ENCODE measurements around the gene ARRDC5. TPM values are rescaled to one million over a fixed set of nuclear protein-coding genes. Genes with fewer than 3 reads are reported as not detected.

ARRDC5 gene
- total and polyA plus RNA-seq, 2 of the 13 experiments (the other 11 are each of a cell fraction or from before 2014, with no cell fraction given), result not detected

DNA sequence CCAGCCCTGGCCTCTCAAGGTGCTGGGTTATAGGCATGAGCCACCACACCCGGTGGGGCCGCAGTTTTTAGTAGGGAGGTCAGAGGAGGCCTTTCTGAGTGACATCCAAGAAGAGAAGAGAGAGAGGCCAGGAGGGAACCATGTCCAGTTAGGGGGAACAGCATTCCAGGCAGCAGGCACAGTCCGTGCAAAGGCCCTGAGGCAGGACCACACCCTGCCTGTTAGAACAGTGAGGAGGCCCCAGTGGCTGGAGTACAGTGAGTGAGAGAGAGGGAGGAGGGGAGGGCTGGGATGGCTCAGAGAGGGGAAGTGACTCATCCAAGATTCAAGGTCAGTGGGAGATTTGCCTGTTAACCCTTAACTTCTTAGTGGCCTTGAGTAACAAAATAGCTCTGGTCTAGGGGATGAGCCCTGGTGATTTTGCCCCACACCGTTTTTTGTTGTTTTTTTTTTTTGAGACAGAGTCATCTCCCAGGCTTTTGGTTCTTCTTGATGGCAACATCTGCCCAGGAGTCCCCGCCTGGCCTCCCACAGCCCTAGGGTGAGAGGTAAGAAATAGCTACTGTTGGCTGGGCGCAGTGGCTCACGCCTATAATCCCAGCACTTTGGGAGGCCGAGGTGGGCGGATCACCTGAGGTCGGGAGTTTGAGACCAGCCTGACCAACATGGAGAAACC lies 32.5 kb downstream of the ARRDC5 start (continued):
- peak; percentile 39 for TF ChIP-seq KDM3A (CRISPR knock-in tag; IDR thresholded peaks at IDR 0.05; ENCODE audit: low read depth)
- TF ChIP-seq, protein P1, sequence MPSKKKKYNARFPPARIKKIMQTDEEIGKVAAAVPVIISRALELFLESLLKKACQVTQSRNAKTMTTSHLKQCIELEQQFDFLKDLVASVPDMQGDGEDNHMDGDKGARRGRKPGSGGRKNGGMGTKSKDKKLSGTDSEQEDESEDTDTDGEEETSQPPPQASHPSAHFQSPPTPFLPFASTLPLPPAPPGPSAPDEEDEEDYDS (CRISPR knock-in tag; IDR thresholded peaks at IDR 0.05), result peak; percentile 23; the same call in 1 of the 2 replicates
- TF ChIP-seq, protein P2, sequence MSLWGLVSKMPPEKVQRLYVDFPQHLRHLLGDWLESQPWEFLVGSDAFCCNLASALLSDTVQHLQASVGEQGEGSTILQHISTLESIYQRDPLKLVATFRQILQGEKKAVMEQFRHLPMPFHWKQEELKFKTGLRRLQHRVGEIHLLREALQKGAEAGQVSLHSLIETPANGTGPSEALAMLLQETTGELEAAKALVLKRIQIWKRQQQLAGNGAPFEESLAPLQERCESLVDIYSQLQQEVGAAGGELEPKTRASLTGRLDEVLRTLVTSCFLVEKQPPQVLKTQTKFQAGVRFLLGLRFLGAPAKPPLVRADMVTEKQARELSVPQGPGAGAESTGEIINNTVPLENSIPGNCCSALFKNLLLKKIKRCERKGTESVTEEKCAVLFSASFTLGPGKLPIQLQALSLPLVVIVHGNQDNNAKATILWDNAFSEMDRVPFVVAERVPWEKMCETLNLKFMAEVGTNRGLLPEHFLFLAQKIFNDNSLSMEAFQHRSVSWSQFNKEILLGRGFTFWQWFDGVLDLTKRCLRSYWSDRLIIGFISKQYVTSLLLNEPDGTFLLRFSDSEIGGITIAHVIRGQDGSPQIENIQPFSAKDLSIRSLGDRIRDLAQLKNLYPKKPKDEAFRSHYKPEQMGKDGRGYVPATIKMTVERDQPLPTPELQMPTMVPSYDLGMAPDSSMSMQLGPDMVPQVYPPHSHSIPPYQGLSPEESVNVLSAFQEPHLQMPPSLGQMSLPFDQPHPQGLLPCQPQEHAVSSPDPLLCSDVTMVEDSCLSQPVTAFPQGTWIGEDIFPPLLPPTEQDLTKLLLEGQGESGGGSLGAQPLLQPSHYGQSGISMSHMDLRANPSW (CRISPR knock-in tag; IDR thresholded peaks at IDR 0.05; ENCODE audit: borderline replicate concordance), result no peak
- TF ChIP-seq BORCS8-MEF2B (CRISPR knock-in tag; IDR thresholded peaks at IDR 0.05), result no peak
- no peak; the same call in 1 of the 2 replicates for TF ChIP-seq HES4 (CRISPR knock-in tag; IDR thresholded peaks at IDR 0.05; ENCODE audit: borderline replicate concordance)
- TF ChIP-seq ZNF33A (CRISPR knock-in tag; IDR thresholded peaks at IDR 0.05; ENCODE audit: borderline replicate concordance), result no peak
- TF ChIP-seq SP140L (CRISPR knock-in tag; IDR thresholded peaks at IDR 0.05; ENCODE audit: borderline replicate concordance), result no peak
- TF ChIP-seq ZNF292 (CRISPR knock-in tag; IDR thresholded peaks at IDR 0.05; ENCODE audit: borderline replicate concordance, low read depth), result peak; percentile 91
- no peak for TF ChIP-seq MEIS2 (CRISPR knock-in tag; IDR thresholded peaks at IDR 0.05)
- TF ChIP-seq, protein P3, sequence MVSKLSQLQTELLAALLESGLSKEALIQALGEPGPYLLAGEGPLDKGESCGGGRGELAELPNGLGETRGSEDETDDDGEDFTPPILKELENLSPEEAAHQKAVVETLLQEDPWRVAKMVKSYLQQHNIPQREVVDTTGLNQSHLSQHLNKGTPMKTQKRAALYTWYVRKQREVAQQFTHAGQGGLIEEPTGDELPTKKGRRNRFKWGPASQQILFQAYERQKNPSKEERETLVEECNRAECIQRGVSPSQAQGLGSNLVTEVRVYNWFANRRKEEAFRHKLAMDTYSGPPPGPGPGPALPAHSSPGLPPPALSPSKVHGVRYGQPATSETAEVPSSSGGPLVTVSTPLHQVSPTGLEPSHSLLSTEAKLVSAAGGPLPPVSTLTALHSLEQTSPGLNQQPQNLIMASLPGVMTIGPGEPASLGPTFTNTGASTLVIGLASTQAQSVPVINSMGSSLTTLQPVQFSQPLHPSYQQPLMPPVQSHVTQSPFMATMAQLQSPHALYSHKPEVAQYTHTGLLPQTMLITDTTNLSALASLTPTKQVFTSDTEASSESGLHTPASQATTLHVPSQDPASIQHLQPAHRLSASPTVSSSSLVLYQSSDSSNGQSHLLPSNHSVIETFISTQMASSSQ (IDR thresholded peaks at IDR 0.05; ENCODE audit: low read depth), result peak; percentile 59; the same call in 1 of the 2 replicates
- TF ChIP-seq, protein P3 (CRISPR knock-in tag; IDR thresholded peaks at IDR 0.05; ENCODE audit: borderline replicate concordance), result peak; percentile 58; the same call in 1 of the 2 replicates
- TF ChIP-seq, protein P4, sequence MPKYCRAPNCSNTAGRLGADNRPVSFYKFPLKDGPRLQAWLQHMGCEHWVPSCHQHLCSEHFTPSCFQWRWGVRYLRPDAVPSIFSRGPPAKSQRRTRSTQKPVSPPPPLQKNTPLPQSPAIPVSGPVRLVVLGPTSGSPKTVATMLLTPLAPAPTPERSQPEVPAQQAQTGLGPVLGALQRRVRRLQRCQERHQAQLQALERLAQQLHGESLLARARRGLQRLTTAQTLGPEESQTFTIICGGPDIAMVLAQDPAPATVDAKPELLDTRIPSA (CRISPR knock-in tag; IDR thresholded peaks at IDR 0.05; ENCODE audit: borderline replicate concordance), result no peak
- TF ChIP-seq PAX8 (CRISPR knock-in tag; IDR thresholded peaks at IDR 0.05; ENCODE audit: borderline replicate concordance), result no peak
- TF ChIP-seq GATAD1 (CRISPR knock-in tag; IDR thresholded peaks at IDR 0.05), result peak; percentile 50
- TF ChIP-seq KDM5B (CRISPR knock-in tag; IDR thresholded peaks at IDR 0.05; ENCODE audit: borderline replicate concordance), result peak; percentile 61; the same call in 1 of the 2 replicates
- TF ChIP-seq, protein P5, sequence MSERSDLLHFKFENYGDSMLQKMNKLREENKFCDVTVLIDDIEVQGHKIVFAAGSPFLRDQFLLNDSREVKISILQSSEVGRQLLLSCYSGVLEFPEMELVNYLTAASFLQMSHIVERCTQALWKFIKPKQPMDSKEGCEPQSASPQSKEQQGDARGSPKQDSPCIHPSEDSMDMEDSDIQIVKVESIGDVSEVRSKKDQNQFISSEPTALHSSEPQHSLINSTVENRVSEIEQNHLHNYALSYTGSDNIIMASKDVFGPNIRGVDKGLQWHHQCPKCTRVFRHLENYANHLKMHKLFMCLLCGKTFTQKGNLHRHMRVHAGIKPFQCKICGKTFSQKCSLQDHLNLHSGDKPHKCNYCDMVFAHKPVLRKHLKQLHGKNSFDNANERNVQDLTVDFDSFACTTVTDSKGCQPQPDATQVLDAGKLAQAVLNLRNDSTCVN (CRISPR knock-in tag; IDR thresholded peaks at IDR 0.05; ENCODE audit: borderline replicate concordance), result no peak; the same call in 1 of the 2 replicates
- TF ChIP-seq, protein P6, sequence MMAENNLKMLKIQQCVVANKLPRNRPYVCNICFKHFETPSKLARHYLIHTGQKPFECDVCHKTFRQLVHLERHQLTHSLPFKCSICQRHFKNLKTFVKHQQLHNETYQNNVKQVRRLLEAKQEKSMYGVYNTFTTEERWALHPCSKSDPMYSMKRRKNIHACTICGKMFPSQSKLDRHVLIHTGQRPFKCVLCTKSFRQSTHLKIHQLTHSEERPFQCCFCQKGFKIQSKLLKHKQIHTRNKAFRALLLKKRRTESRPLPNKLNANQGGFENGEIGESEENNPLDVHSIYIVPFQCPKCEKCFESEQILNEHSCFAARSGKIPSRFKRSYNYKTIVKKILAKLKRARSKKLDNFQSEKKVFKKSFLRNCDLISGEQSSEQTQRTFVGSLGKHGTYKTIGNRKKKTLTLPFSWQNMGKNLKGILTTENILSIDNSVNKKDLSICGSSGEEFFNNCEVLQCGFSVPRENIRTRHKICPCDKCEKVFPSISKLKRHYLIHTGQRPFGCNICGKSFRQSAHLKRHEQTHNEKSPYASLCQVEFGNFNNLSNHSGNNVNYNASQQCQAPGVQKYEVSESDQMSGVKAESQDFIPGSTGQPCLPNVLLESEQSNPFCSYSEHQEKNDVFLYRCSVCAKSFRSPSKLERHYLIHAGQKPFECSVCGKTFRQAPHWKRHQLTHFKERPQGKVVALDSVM (CRISPR knock-in tag; IDR thresholded peaks at IDR 0.05), result peak; percentile 97
